Type B pancreatic cell (in vitro differentiated cells): Measurements from ENCODE around the gene CA7. TPM values are rescaled to one million over a fixed set of nuclear protein-coding genes. Genes with fewer than 3 reads are reported as not detected.
A peak's percentile ranks its signal among the peaks of the same experiment; 100 is the strongest.

ENCODE experiments used
- DNase-seq: peaks from one replicate; pipeline ENCODE4 v3.0.0; 2021; ENCODE audit warnings: mixed read lengths; ENCODE audit not compliant: unreplicated experiment; ENCODE audit errors: extremely low spot score
- H3K27ac Mint-ChIP-seq: 2 replicates; pipeline ENCODE4 v1.8.0; 2021; ENCODE audit warnings: mild to moderate bottlenecking, mixed read lengths
- H3K27me3 Mint-ChIP-seq: 2 replicates; pipeline ENCODE4 v1.8.0; 2021; ENCODE audit warnings: mixed read lengths
- H3K36me3 Mint-ChIP-seq: 2 replicates; pipeline ENCODE4 v1.8.0; 2021; ENCODE audit warnings: mixed read lengths
- H3K4me1 Mint-ChIP-seq: one replicate; pipeline ENCODE4 v1.8.0; 2021; ENCODE audit warnings: mixed read lengths; ENCODE audit not compliant: unreplicated experiment
- H3K4me3 Mint-ChIP-seq: 2 replicates; pipeline ENCODE4 v1.8.0; 2021; ENCODE audit warnings: mild to moderate bottlenecking, mixed read lengths
- H3K9me3 Mint-ChIP-seq: 2 replicates; pipeline ENCODE4 v1.8.0; 2021; ENCODE audit warnings: mixed read lengths
- total RNA-seq: library from RNA; stranded (reverse); gene quantifications from 2 replicates; pipeline ENCODE4 v1.2.1, GENCODE V29; 2021; ENCODE audit warnings: low replicate concordance
- TF ChIP-seq, protein P1 (sequence below): fragments of 200-600 bp; sonication (generic); conservative IDR thresholded peaks from 2 replicates; pipeline ENCODE4 v1.5.0; 2021; ENCODE audit warnings: antibody characterized with exemption, mild to moderate bottlenecking

CA7 gene
- total RNA-seq, 1 donor from 2014 or later = 0.70 TPM

GRCh38 chr16:66850115-66850815 is 6.1 kb downstream of the CA7 start:
- TF ChIP-seq, protein P1, sequence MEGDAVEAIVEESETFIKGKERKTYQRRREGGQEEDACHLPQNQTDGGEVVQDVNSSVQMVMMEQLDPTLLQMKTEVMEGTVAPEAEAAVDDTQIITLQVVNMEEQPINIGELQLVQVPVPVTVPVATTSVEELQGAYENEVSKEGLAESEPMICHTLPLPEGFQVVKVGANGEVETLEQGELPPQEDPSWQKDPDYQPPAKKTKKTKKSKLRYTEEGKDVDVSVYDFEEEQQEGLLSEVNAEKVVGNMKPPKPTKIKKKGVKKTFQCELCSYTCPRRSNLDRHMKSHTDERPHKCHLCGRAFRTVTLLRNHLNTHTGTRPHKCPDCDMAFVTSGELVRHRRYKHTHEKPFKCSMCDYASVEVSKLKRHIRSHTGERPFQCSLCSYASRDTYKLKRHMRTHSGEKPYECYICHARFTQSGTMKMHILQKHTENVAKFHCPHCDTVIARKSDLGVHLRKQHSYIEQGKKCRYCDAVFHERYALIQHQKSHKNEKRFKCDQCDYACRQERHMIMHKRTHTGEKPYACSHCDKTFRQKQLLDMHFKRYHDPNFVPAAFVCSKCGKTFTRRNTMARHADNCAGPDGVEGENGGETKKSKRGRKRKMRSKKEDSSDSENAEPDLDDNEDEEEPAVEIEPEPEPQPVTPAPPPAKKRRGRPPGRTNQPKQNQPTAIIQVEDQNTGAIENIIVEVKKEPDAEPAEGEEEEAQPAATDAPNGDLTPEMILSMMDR = no peak
- Mint-ChIP-seq H3K4me3 (no peak overlapping the region), H3K27ac (no peak overlapping the region), H3K27me3 (peaks cover 40% of the 10 kb centered on the region), H3K36me3 (no peaks in the 10 kb centered on the region), H3K9me3 (no peaks in the 10 kb centered on the region), H3K4me1 (no peaks in the 10 kb centered on the region)
- DNase-seq = no peak

- Mint-ChIP-seq H3K27me3 (peaks cover 29% of the 10 kb centered on the region), H3K9me3 (no peaks in the 10 kb centered on the region), H3K4me3 (no peak overlapping the region), H3K27ac (no peak overlapping the region), H3K4me1 (no peaks in the 10 kb centered on the region), H3K36me3 (no peaks in the 10 kb centered on the region)
- DNase-seq = no peak
- TF ChIP-seq, protein P1 = no peak
Observed at GRCh38 chr16:66851166-66851964, 7.2 kb downstream of the CA7 start.

GRCh38 chr16:66853261-66854139 is 9.3 kb downstream of the CA7 start:
- Mint-ChIP-seq H3K9me3 (no peaks in the 10 kb centered on the region), H3K27me3 (peaks cover 8% of the 10 kb centered on the region), H3K36me3 (no peaks in the 10 kb centered on the region), H3K27ac (no peak overlapping the region), H3K4me1 (no peaks in the 10 kb centered on the region), H3K4me3 (no peak overlapping the region)
- TF ChIP-seq, protein P1 = no peak
- no peak for DNase-seq

DNA sequence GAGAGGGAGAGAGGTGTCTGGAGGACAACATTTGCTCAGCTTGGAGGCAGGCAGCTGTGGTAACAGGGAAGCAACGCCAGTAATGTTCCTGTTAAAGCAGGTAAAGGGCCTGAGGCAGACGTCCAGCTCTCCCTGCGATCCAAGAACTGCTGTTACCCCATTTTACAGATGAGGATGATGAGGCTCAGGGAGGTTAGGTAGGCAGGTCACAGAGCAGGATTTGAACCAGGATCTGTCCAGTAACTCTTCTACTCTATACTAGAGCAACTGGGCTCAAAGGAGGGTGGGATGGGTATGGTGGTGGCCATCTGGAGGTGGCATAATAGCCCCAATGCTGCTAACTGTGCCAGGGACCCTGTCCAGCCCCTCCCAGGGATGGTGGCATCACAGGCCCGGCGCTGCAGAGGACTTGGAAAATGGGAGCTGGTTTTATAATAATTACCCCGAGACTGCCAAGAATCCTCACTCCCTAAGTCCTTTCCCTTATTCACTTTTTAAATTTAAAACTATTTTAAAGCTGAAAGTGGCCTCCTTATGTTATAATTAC is 12.0 kb downstream of the CA7 start:
- no peaks in the 10 kb centered on the region for H3K9me3 Mint-ChIP-seq
- no peaks in the 10 kb centered on the region for H3K27me3 Mint-ChIP-seq
- H3K4me3 Mint-ChIP-seq = no peak overlapping the region
- H3K36me3 Mint-ChIP-seq = no peaks in the 10 kb centered on the region
- TF ChIP-seq, protein P1 = no peak
- no peak for DNase-seq
- H3K4me1 Mint-ChIP-seq = no peaks in the 10 kb centered on the region
- no peak overlapping the region for H3K27ac Mint-ChIP-seq

- no peak overlapping the region for H3K27ac Mint-ChIP-seq
- no peaks in the 10 kb centered on the region for H3K36me3 Mint-ChIP-seq
- H3K9me3 Mint-ChIP-seq = no peaks in the 10 kb centered on the region
- no peaks in the 10 kb centered on the region for H3K4me1 Mint-ChIP-seq
- H3K27me3 Mint-ChIP-seq = no peaks in the 10 kb centered on the region
- no peak for DNase-seq
- H3K4me3 Mint-ChIP-seq = peak overlapping the region; percentile 31
- TF ChIP-seq, protein P1 = no peak
Observed at GRCh38 chr16:66856801-66857200, 12.6 kb downstream of the CA7 start.
